Mesothelial cell of epicardium (in vitro differentiated cells): ENCODE measurements around the gene SOD1. TPM values are rescaled to one million over a fixed set of nuclear protein-coding genes. Genes with fewer than 3 reads are reported as not detected.

ENCODE experiments used
- DNase-seq, 2 experiments: peaks; one replicate each; pipeline ENCODE4 v3.0.0; 2021; ENCODE audit warnings: low spot score in 2 of 2; ENCODE audit not compliant: unreplicated experiment in 2 of 2
- H3K27ac Mint-ChIP-seq: 2 replicates; pipeline ENCODE4 v1.8.0; 2021; ENCODE audit warnings: mixed read lengths
- H3K27me3 Mint-ChIP-seq: 2 replicates; pipeline ENCODE4 v1.8.0; 2021; ENCODE audit warnings: low read depth, mixed read lengths
- H3K36me3 Mint-ChIP-seq: 2 replicates; pipeline ENCODE4 v1.8.0; 2021; ENCODE audit warnings: mixed read lengths
- H3K4me1 Mint-ChIP-seq: 2 replicates; pipeline ENCODE4 v1.8.0; 2021; ENCODE audit warnings: mixed read lengths
- H3K4me3 Mint-ChIP-seq: 2 replicates; pipeline ENCODE4 v1.8.0; 2021; ENCODE audit warnings: mild to moderate bottlenecking, moderate library complexity, mixed read lengths
- H3K9me3 Mint-ChIP-seq: 2 replicates; pipeline ENCODE4 v1.8.0; 2021; ENCODE audit warnings: mixed read lengths
- CTCF ChIP-seq: fragments of 200-600 bp; sonication (generic); IDR thresholded peaks from one replicate; pipeline ENCODE4 v1.5.0; 2021; ENCODE audit warnings: antibody characterized with exemption; ENCODE audit not compliant: unreplicated experiment
- total RNA-seq: library from RNA; stranded (reverse); gene quantifications from 3 replicates; pipeline ENCODE4 v1.2.1, GENCODE V29; 2021

Gene SOD1
- total RNA-seq, 1 donor from 2014 or later, result 154 TPM

- TF ChIP-seq CTCF, result no peak
- peaks cover 14% of the 10 kb centered on the region for H3K36me3 Mint-ChIP-seq
- no peak for DNase-seq
- peaks cover 7% of the 10 kb centered on the region for H3K4me1 Mint-ChIP-seq
- no peaks in the 10 kb centered on the region for H3K9me3 Mint-ChIP-seq
- H3K27me3 Mint-ChIP-seq, result no peaks in the 10 kb centered on the region
- H3K27ac Mint-ChIP-seq, result no peak overlapping the region
- no peak overlapping the region for H3K4me3 Mint-ChIP-seq
These were observed 11.7 kb downstream of the SOD1 start for GRCh38 chr21:31671146-31671716.

- DNase-seq, result no peak
- no peak for TF ChIP-seq CTCF
- Mint-ChIP-seq H3K4me1 (peaks cover 4% of the 10 kb centered on the region), H3K4me3 (no peak overlapping the region), H3K27me3 (no peaks in the 10 kb centered on the region), H3K27ac (no peak overlapping the region), H3K9me3 (no peaks in the 10 kb centered on the region), H3K36me3 (peaks cover 12% of the 10 kb centered on the region)
These were observed 12.4 kb downstream of the SOD1 start for GRCh38 chr21:31671931-31672330.

- Mint-ChIP-seq H3K9me3 (no peaks in the 10 kb centered on the region), H3K4me3 (no peak overlapping the region), H3K27ac (no peak overlapping the region), H3K4me1 (peaks cover 1% of the 10 kb centered on the region), H3K36me3 (peaks cover 12% of the 10 kb centered on the region), H3K27me3 (no peaks in the 10 kb centered on the region)
- no peak for DNase-seq
- TF ChIP-seq CTCF, result no peak
These were observed 13.9 kb downstream of the SOD1 start for GRCh38 chr21:31673321-31673912.

- no peaks in the 10 kb centered on the region for H3K4me1 Mint-ChIP-seq
- no peak overlapping the region for H3K27ac Mint-ChIP-seq
- H3K9me3 Mint-ChIP-seq, result no peaks in the 10 kb centered on the region
- peaks cover 16% of the 10 kb centered on the region for H3K36me3 Mint-ChIP-seq
- H3K27me3 Mint-ChIP-seq, result no peaks in the 10 kb centered on the region
- no peak for DNase-seq
- TF ChIP-seq CTCF, result no peak
- no peak overlapping the region for H3K4me3 Mint-ChIP-seq
These were observed 15.8 kb downstream of the SOD1 start for GRCh38 chr21:31675318-31675717.

- Mint-ChIP-seq H3K4me1 (no peaks in the 10 kb centered on the region), H3K27ac (no peak overlapping the region), H3K4me3 (no peak overlapping the region), H3K27me3 (no peaks in the 10 kb centered on the region), H3K9me3 (no peaks in the 10 kb centered on the region), H3K36me3 (peaks cover 14% of the 10 kb centered on the region)
- no peak for DNase-seq
- no peak for TF ChIP-seq CTCF
These were observed 16.5 kb downstream of the SOD1 start for GRCh38 chr21:31675960-31676359.
